ENCODE data around the gene CXCL3. TPM values are rescaled to one million over a fixed set of nuclear protein-coding genes. Genes with fewer than 3 reads are reported as not detected.

The CXCL3 gene
- total RNA-seq, 2 donors from 2014 or later = 17.5 to 20.2 TPM

DNA sequence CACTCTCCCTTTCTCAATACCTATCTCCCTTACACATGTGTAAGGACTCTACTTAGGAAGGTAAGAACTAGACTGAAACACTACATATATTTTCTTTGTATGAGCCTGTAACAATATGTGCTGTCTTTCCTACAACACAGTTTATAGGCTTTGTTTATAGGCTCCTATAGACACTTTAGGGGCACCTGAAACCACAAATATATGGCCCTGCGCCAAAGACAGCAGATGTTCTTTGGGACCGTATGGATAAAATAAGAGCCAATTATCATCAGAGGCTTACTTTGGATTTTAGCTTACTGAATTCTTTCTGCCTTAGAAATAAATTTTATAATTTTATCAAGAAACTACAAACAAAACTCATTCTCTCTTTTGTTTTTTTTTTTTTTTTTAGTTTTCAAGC is 16.6 kb upstream of the CXCL3 start:
- H3K9me3 ChIP-seq = no peaks in the 10 kb centered on the region

DNA sequence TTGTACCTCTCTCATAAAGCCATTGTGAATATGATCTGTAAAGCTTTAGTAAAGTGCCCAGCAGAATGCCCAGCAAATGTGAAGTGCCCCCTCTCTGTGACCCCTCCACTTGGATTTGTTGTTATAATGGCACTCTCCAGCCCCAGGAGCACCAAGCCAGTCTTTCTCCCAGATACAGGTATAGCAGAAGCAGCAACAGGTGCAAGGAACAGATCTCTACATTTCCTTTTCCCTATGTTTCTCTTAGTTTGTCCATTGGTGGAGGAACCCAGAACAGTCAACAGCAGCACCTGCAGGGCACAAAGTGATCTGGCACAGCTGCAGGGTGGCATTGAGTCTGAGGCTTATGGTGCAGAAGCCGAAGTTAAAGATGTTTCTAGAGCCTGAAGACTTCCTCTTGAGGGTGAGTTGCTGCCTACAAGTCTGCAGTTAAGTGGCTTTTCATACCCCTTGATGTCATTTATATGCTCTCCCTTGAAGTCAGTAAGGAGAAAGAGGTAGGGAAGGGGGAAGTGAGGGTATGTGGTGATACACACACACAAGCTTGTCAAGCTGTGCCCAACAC is 16.1 kb upstream of the CXCL3 start:
- TF ChIP-seq, protein P1, sequence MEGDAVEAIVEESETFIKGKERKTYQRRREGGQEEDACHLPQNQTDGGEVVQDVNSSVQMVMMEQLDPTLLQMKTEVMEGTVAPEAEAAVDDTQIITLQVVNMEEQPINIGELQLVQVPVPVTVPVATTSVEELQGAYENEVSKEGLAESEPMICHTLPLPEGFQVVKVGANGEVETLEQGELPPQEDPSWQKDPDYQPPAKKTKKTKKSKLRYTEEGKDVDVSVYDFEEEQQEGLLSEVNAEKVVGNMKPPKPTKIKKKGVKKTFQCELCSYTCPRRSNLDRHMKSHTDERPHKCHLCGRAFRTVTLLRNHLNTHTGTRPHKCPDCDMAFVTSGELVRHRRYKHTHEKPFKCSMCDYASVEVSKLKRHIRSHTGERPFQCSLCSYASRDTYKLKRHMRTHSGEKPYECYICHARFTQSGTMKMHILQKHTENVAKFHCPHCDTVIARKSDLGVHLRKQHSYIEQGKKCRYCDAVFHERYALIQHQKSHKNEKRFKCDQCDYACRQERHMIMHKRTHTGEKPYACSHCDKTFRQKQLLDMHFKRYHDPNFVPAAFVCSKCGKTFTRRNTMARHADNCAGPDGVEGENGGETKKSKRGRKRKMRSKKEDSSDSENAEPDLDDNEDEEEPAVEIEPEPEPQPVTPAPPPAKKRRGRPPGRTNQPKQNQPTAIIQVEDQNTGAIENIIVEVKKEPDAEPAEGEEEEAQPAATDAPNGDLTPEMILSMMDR (IDR thresholded peaks at IDR 0.05) = no peak
- H3K4me3 ChIP-seq = no peak overlapping the region
- no peak for DNase-seq
- H3K9ac ChIP-seq (ENCODE audit: low read depth in 2 of 2, low read length in 2 of 2) = no peak overlapping the region
- H3K9me3 ChIP-seq = no peaks in the 10 kb centered on the region
- no peak overlapping the region for H3K27ac ChIP-seq
- H3K4me1 ChIP-seq = no peaks in the 10 kb centered on the region
- no peaks in the 10 kb centered on the region for H3K27me3 ChIP-seq
- no peaks in the 10 kb centered on the region for H3K36me3 ChIP-seq
- intact Hi-C loops (cut with DNase I) = no loop called here

More for the DNA sequence above, 16.6 kb upstream of the CXCL3 start:
- Histone ChIP-seq H3K4me1 (no peaks in the 10 kb centered on the region), H3K36me3 (no peaks in the 10 kb centered on the region), H3K9ac (ENCODE audit: low read depth in 2 of 2, low read length in 2 of 2) (no peak overlapping the region), H3K27me3 (no peaks in the 10 kb centered on the region), H3K27ac (no peak overlapping the region), H3K4me3 (no peak overlapping the region)
- intact Hi-C loops (cut with DNase I) = no loop called here
- peak; percentile 49 for DNase-seq
- TF ChIP-seq, protein P1 (IDR thresholded peaks at IDR 0.05) = no peak

DNA sequence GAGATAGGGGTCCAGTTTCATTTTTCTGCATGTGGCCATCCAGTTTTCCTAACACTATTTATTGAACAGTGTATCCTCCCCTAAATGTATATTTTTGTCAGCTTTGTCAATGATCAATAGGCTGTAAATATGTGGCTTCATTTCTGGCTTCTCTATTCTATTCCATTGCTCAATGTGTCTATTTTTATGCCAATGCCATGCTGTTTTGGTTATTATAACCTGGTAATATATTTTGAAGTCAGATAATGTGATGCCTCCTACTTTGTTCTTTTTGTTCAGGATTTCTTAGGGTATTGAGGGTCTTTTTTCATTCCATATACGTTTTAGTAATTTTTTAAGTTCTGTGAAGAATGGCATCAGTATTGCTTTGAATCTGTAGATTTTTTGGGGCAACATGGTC is 8.7 kb upstream of the CXCL3 start:
- Histone ChIP-seq H3K9me3 (no peaks in the 10 kb centered on the region), H3K27ac (no peak overlapping the region), H3K4me1 (peaks cover 3% of the 10 kb centered on the region), H3K4me3 (no peak overlapping the region), H3K9ac (ENCODE audit: low read depth in 2 of 2, low read length in 2 of 2) (no peak overlapping the region), H3K36me3 (no peaks in the 10 kb centered on the region), H3K27me3 (no peaks in the 10 kb centered on the region)
- intact Hi-C loops (cut with DNase I) = no loop called here
- TF ChIP-seq, protein P1 (IDR thresholded peaks at IDR 0.05) = no peak
- no peak for DNase-seq

DNA sequence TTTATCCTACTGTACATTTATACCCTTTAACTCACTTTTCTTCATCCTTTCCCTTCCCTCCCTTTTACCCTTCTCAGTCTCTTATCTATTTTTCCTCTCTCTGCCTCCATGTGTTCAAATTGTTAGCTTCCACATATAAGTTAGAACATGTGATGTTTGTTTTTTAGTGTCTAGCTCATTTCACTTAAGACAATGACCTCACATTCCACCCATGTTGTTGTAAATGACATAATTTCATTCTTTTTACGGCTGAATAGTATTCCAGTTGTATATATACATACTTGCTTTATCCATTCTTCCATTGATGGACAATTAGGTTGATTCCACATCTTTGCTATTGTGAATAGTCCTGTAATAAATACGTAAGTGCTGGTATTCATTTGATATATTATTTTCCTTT is 7.3 kb upstream of the CXCL3 start:
- intact Hi-C loops (cut with DNase I) = no loop called here
- DNase-seq = no peak
- H3K27ac ChIP-seq = no peak overlapping the region
- H3K4me3 ChIP-seq = no peak overlapping the region
- H3K27me3 ChIP-seq = no peaks in the 10 kb centered on the region
- no peak overlapping the region for H3K9ac ChIP-seq (ENCODE audit: low read depth in 2 of 2, low read length in 2 of 2)
- TF ChIP-seq, protein P1 (IDR thresholded peaks at IDR 0.05) = no peak
- no peaks in the 10 kb centered on the region for H3K9me3 ChIP-seq
- no peaks in the 10 kb centered on the region for H3K36me3 ChIP-seq
- peaks cover 3% of the 10 kb centered on the region for H3K4me1 ChIP-seq

DNA sequence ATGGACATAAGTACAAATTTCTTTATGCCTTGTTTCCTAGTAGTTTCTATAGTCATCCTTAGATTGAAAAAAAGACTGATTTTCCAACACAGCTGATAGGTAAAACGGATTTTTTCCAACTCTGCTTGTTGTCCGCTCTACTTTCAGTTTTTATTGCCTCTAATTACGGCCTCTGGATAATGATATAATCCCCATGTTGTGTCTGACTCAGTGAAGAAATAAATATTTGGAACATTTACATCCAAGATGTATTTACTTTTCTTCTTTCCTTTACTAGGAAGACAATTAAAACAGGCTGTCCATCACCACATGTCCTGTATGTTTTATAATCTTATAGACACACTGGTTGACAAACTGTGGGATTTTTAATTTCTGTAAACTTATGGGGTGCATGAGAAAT is 6.8 kb upstream of the CXCL3 start:
- DNase-seq = no peak
- peaks cover 3% of the 10 kb centered on the region for H3K4me1 ChIP-seq
- TF ChIP-seq, protein P1 (IDR thresholded peaks at IDR 0.05) = no peak
- no peak overlapping the region for H3K9ac ChIP-seq (ENCODE audit: low read depth in 2 of 2, low read length in 2 of 2)
- H3K27ac ChIP-seq = no peak overlapping the region
- no peaks in the 10 kb centered on the region for H3K36me3 ChIP-seq
- H3K27me3 ChIP-seq = no peaks in the 10 kb centered on the region
- intact Hi-C loops (cut with DNase I) = no loop called here
- H3K4me3 ChIP-seq = no peak overlapping the region
- H3K9me3 ChIP-seq = no peaks in the 10 kb centered on the region

All from colonic mucosa (tissue), 4 donors.